HL-60 (cell line): ENCODE data around the gene IL10RA.

Experiments used
- DNase-seq, 2 experiments: peaks; one replicate each; pipeline ENCODE4 v3.0.0-alpha.2; 2010 to 2020; ENCODE audit warnings: low read depth in 1 of 2, low spot score in 1 of 2
- H3K27ac ChIP-seq: fragments of 250-450 bp; sonication (Bioruptor Pico); replicated peaks from 2 replicates; pipeline ENCODE4 v1.5.1; 2020; ENCODE audit warnings: mild to moderate bottlenecking, moderate library complexity
- H3K27me3 ChIP-seq: fragments of 250-450 bp; sonication (Bioruptor Pico); 2 replicates; pipeline ENCODE4 v1.5.1; 2021; ENCODE audit warnings: mild to moderate bottlenecking, moderate library complexity; ENCODE audit not compliant: insufficient read depth, poor library complexity, severe bottlenecking
- H3K4me3 ChIP-seq: replicated peaks from 2 replicates; pipeline ENCODE4 v1.5.1; 2011; ENCODE audit warnings: mild to moderate bottlenecking, control low read depth, low read length; ENCODE audit not compliant: insufficient read depth
- CTCF ChIP-seq: IDR thresholded peaks from one replicate; pipeline ENCODE4 v1.5.1; 2011; ENCODE audit warnings: low read length, control low read depth, inconsistent platforms; ENCODE audit not compliant: insufficient read depth
- GABPA ChIP-seq: IDR thresholded peaks from 2 replicates; pipeline ENCODE4 v1.6.1; 2012; ENCODE audit warnings: low read depth
- POLR2AphosphoS5 ChIP-seq: IDR thresholded peaks from 2 replicates; pipeline ENCODE4 v1.6.1; 2012; ENCODE audit warnings: low read depth
- REST ChIP-seq: IDR thresholded peaks from 2 replicates; pipeline ENCODE4 v1.6.1; 2012; ENCODE audit warnings: low read depth; ENCODE audit not compliant: insufficient replicate concordance
- SPI1 ChIP-seq: IDR thresholded peaks from 2 replicates; pipeline ENCODE4 v1.6.1; 2012; ENCODE audit warnings: low read depth, mild to moderate bottlenecking, borderline replicate concordance

Gene IL10RA

GRCh38 chr11:118002010-118002540 lies 15.9 kb downstream of the IL10RA start:
- H3K27me3 ChIP-seq, result no peaks in the 10 kb centered on the region
- DNase-seq, result no peak
- H3K27ac ChIP-seq, result peak overlapping the region; percentile 48
- TF ChIP-seq SPI1 (0 out of 2 replicates have a peak, but pooled peaks have one; percentile 32), GABPA (no peak)
- no peak overlapping the region for H3K4me3 ChIP-seq

DNA sequence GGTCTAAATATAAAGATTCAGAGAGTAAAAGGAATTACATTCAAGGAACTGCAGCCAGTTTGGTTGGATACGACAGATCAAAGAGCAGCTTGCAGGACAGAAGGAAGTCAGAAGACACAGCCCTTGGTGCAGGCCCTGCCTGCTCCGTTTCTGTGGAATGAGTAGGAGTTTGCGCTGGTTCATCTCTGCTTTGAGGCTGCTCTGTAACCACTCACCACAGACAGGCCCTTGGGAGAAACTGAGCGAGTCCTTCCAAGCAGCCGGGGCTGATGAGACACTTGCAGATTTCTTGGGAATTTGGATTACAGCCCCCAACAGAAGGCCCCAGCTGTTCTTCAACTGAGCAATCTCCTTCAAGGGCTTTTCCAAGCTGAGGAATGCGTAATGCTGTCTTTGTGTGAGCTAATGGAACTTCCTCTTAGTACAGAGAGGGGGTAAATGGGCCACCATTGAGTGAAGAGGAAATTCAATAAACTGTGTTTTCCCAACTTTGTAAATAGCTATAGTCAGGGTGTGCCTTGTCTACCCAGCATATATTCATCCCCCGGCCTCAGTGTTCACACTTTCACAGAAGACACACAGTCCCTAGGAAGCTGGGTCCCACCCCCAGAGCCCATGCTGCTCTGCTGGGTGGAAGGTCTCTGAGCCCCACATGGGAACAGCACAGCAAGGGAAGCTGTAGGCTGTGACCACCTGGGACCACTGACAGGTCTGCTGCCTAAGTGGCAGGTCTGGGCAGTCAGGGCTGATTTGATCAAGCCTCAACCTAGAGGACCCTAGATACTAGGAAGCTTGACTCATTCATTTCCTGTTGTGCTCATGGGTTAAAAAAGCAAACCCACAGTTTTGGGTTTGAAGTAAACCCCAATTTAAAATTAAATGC lies 16.6 kb downstream of the IL10RA start:
- TF ChIP-seq REST, result no peak
- no peak; the same call in 1 of the 2 replicates for TF ChIP-seq GABPA
- TF ChIP-seq SPI1, result 0 out of 2 replicates have a peak, but pooled peaks have one; percentile 16
- Histone ChIP-seq H3K27me3 (no peaks in the 10 kb centered on the region), H3K4me3 (no peak overlapping the region), H3K27ac (peak overlapping the region; percentile 48)
- DNase-seq, result peak in 1 of 2 experiments; percentile 63

DNA sequence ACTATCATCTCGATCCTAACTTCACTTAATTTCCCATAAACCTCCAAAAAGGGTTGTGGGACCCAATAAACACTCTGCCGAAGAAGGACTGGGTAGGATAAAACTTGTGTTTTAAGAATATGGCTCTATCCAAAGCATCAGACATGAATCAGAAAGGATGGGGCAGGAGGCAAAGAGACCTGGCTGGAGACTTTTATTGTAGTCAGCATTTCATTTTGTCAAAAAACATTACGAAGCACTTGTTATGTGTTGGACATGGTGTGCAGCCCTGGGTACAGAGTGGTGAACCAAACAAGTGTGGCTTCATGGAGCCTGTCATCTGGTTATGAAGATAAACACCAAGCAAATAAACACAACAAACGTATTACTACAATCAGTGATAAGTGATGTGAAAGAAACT lies 17.3 kb downstream of the IL10RA start:
- peak overlapping the region; percentile 48 for H3K27ac ChIP-seq
- DNase-seq, result no peak
- TF ChIP-seq GABPA (no peak), REST (no peak), CTCF (no peak), SPI1 (no peak), POLR2AphosphoS5 (no peak)
- H3K27me3 ChIP-seq, result no peaks in the 10 kb centered on the region
- H3K4me3 ChIP-seq, result no peak overlapping the region

- DNase-seq, result no peak
- TF ChIP-seq REST (no peak), POLR2AphosphoS5 (no peak), SPI1 (no peak), GABPA (no peak), CTCF (no peak)
- no peak overlapping the region for H3K27ac ChIP-seq
- H3K27me3 ChIP-seq, result no peaks in the 10 kb centered on the region
- no peak overlapping the region for H3K4me3 ChIP-seq
Measured at GRCh38 chr11:118004543-118005223, 18.5 kb downstream of the IL10RA start.
